ENCODE results near the gene GAB2.
"Not testable (repeated sequence)": the region's sequence is repeated elsewhere in the genome, so short reads cannot be mapped to it uniquely, and the experiment has no call there.

Gene GAB2

DNA sequence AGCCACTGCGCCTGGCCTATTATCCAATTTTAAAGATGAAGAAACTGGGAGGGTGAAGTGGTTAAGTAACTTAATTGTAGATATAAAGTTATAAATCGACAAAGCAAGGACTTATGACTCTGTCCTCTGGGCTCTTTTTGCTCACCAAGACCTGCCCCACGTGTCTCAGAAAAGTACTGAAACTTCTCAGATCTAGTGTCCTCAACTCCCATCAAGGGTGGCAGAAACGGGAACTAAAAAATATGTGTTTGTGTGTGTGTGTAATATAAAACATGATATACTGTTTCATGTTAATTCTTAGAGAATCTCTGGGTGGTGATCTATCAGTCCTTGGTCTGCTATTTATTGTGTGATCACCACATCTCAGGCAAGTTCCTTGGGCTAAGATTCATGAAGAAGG, 104.9 kb downstream of the GAB2 start:
- DNase-seq (ENCODE audit: low spot score in 2 of 2) = no peak
- Histone ChIP-seq H3K4me3 (no peak overlapping the region), H3K9me3 (no peaks in the 10 kb centered on the region), H3K27me3 (ENCODE audit: low read depth) (no peaks in the 10 kb centered on the region), H3K4me1 (peaks cover 3% of the 10 kb centered on the region), H3K36me3 (replicated peaks) (0 out of 2 replicates have a peak, but pooled peaks cover 2% of the 10 kb centered on the region)
- in situ Hi-C loops (cut with MboI; ENCODE audit: low sequenced_read_pairs) = no loop called here

DNA sequence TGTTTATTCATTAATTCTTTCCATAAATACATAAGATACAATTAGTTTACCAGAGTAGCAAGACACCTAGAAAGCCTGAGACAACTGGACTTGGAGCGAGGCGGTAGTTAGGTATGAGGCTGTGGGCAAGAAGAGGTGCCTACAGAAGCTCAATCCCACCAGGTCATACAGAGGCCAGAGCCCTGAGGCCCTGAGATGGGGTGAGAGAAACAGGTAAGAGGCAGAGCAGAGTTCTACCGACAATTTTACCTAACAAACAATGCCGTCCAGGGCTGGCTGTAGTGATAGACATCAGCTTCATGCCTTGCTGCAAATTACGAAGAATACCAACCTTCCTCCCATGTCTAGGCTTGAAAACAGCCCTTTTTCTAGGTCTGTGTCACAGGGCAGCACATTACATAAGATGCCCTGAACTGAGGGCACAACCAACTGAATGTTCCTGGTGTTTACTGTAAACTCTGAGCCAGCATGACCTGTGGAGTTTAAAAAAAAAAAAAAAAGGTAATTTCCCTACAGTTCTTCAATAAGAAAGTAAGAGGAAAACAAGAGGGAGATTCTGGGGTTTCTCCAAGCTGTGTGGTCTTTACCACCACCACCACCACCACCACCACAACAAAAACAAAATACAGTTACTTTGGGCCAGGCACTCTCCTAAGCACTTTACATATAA, 105.8 kb downstream of the GAB2 start:
- 0 out of 2 replicates have a peak, but pooled peaks cover 2% of the 10 kb centered on the region for H3K36me3 ChIP-seq (replicated peaks)
- H3K4me1 ChIP-seq = peaks cover 3% of the 10 kb centered on the region
- no peak for DNase-seq (ENCODE audit: low spot score in 2 of 2)
- no peak overlapping the region for H3K4me3 ChIP-seq
- in situ Hi-C loops (cut with MboI; ENCODE audit: low sequenced_read_pairs) = no loop called here
- H3K9me3 ChIP-seq = no peaks in the 10 kb centered on the region
- no peaks in the 10 kb centered on the region for H3K27me3 ChIP-seq (ENCODE audit: low read depth)

DNA sequence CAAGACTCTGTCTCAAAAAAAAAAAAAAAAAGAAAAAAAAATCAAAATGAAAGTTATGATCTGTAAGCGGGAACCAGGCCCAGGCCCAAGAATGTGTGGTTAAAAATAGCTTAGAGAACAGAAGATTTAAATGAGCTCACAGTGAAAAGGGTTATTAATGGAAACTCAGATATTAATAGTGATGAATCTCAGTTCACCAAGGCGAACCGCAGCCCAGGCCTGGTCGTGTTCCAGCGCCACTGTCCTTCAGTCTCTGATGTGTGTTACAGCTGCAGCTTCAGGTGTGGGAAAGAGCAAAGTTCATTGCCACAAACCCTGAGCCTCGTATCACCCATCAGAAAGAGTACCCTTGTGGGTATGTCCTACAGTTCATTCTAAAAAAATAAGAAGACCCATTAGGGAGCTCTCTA, 107.1 kb downstream of the GAB2 start:
- Histone ChIP-seq H3K27me3 (ENCODE audit: low read depth) (no peaks in the 10 kb centered on the region), H3K4me1 (peaks cover 3% of the 10 kb centered on the region), H3K9me3 (no peaks in the 10 kb centered on the region), H3K36me3 (replicated peaks) (0 out of 2 replicates have a peak, but pooled peaks cover 2% of the 10 kb centered on the region), H3K4me3 (no peak overlapping the region)
- DNase-seq (ENCODE audit: low spot score in 2 of 2) = no peak
- in situ Hi-C loops (cut with MboI; ENCODE audit: low sequenced_read_pairs) = no loop called here

DNA sequence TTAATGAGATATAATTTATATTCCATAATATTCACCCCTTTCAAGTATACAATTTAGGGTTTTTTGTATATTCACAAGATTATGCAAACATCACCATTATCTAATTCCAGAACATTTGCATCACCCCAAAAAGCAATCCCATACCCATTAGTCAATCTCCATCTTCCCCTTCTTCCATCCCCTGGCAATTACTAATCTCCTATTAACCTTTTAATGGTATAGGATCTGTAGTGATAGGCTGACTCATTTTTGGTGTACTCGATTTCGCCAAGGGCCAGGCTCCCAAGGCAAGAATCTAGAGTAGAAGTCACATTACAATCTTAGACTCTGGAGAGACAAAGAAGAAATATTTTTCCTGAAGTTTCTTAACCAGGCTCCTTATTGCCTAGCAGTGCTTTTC, 113.4 kb downstream of the GAB2 start:
- in situ Hi-C loops (cut with MboI; ENCODE audit: low sequenced_read_pairs) = no loop called here
- Histone ChIP-seq H3K27me3 (ENCODE audit: low read depth) (no peaks in the 10 kb centered on the region), H3K4me1 (peaks cover 6% of the 10 kb centered on the region), H3K4me3 (no peak overlapping the region), H3K36me3 (replicated peaks) (no peaks in the 10 kb centered on the region), H3K9me3 (no peaks in the 10 kb centered on the region)
- no peak for DNase-seq (ENCODE audit: low spot score in 2 of 2)

DNA sequence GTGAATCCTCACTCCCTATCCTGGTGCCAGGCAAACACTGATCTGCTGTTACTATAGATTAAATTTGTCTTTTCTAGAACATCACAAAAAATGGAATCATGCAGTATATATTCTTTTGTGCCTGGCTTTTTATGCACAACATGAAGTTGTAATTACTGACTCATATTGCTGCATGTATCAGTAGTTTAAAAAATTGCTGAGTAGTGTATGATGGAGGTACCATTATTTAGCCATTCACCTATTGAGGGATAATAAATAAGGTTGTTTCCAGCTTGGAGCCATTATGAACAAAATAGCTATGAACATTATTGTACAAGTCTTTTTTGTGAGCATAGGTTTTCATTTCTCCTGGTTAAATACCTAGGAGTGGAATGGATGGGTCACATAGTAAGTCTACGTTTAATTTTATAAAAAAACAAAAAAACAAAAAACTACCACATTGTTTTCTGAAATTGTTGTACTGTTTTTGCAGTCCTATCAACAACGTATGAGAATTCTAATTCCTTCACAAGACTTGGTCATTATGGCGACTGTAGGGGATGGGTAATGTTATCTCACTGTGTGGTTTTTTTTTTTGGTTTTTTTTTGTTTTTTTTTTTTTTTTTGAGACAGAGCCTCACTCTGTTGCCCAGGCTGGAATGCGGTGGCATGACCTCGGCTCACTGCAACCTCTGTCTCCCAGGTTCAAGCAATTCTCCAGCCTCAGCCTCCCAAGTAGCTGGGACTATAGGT, 117.3 kb downstream of the GAB2 start:
- no peak for DNase-seq (ENCODE audit: low spot score in 2 of 2)
- no peak overlapping the region for H3K4me3 ChIP-seq
- in situ Hi-C loops (cut with MboI; ENCODE audit: low sequenced_read_pairs) = no loop called here
- no peaks in the 10 kb centered on the region for H3K36me3 ChIP-seq (replicated peaks)
- H3K4me1 ChIP-seq = peaks cover 14% of the 10 kb centered on the region
- H3K27me3 ChIP-seq (ENCODE audit: low read depth) = no peaks in the 10 kb centered on the region
- no peaks in the 10 kb centered on the region for H3K9me3 ChIP-seq

DNA sequence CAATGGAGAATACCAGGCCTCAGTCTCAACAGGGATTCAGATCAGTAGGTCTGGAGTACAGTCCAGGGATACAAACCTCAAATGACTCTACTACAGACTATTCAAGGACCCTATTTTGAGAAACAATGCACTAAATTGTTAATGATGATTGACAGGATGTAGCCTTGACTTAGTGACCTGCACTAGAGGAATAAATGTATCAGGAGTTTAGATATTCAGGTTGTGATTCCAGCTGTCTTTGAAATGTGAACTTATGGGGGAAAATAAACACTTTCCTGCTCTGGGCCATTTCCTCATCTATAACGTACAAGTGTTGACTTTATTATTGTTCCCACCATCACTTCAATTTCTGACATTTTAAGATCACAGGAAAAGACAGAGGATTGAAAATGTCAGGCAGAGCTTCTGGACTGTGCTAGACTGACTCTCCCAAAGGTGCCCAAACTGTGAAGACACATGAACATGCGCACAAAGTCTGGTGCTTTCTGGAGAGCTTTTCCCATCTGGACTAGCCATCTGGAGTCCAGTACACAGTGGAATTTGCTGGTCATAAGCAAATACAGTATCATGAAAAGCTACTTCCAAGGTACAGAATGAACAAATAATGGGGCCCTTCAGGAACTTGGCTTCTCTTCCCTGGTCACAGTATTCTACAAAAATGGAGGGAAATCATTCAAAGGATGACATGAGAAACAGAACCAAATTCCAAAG, 118.5 kb downstream of the GAB2 start:
- H3K4me1 ChIP-seq = peaks cover 14% of the 10 kb centered on the region
- no peaks in the 10 kb centered on the region for H3K36me3 ChIP-seq (replicated peaks)
- H3K9me3 ChIP-seq = no peaks in the 10 kb centered on the region
- H3K27me3 ChIP-seq (ENCODE audit: low read depth) = no peaks in the 10 kb centered on the region
- H3K4me3 ChIP-seq = no peak overlapping the region
- in situ Hi-C loops (cut with MboI; ENCODE audit: low sequenced_read_pairs) = no loop called here
- DNase-seq (ENCODE audit: low spot score in 2 of 2) = no peak

DNA sequence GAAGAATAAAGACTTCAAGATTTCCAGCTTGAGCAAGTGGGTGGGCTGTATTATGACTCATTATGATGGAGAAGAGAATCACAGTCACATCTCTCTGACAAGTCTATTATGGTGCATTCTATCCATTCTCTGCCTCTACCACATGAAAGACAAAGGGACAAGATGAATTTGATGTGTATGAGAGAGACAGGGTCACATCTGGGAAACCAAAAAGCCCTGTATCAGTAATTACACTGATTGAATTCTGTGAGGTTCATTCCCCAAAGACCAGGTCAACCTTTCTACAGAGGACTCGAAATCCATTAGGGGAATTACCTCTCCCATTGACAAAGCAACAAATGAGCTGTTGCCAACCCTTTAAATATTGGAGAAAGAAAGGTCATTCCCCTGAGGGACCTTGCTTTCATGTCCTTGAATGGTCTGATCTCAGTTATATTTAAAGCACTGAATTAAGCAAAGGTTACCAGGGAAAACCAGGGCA, 119.3 kb downstream of the GAB2 start:
- Histone ChIP-seq H3K4me1 (peaks cover 14% of the 10 kb centered on the region), H3K36me3 (replicated peaks) (no peaks in the 10 kb centered on the region), H3K4me3 (no peak overlapping the region), H3K27me3 (ENCODE audit: low read depth) (no peaks in the 10 kb centered on the region), H3K9me3 (no peaks in the 10 kb centered on the region)
- peak; percentile 29 to 60 for DNase-seq (ENCODE audit: low spot score in 2 of 2)
- in situ Hi-C loops (cut with MboI; ENCODE audit: low sequenced_read_pairs) = no loop called here

DNA sequence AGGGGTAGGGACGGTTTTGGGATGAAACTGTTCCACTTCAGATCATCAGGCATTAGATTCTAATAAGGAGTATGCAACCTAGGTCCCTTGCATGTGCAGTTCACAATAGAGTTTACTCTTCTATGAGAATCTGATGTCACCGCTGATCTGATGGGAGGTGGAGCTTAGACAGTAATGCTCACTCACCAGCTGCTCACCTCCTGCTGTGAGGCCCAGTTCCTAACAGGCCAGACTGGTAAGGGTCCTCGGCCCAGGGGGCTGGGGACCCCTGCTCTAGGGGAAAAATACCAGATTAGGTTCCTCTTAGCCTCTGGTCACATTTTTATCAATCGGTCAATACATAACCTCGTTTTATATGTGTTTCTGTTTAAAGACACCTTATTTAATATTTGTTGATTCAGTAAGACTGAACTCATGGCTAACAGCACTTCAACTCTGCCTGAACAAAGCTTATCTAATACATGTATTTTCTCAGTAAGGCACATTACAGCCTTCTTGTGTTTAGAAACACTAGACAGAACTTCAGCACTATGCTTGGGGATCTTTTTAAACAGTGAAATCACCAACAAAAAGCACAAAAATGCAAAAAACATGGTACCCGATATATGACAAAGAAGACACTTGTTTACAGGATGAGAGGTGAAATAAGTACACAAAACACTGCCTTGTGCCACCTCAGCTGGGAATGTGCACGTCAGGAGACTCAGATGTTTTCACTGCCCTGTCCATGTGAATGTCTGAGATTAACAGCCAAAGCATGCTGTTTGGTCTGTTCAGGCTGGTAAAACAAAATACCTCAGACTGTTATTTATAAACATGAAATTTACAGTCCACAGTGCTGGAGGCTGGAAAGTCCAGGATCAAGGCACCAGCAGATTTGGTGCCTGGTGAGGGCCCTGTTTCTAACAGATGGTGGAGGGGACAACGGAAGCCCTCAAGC, 121.4 kb downstream of the GAB2 start:
- no peaks in the 10 kb centered on the region for H3K27me3 ChIP-seq (ENCODE audit: low read depth)
- H3K9me3 ChIP-seq = no peaks in the 10 kb centered on the region
- no peak overlapping the region for H3K4me3 ChIP-seq
- H3K36me3 ChIP-seq (replicated peaks) = no peaks in the 10 kb centered on the region
- in situ Hi-C loops (cut with MboI; ENCODE audit: low sequenced_read_pairs) = no loop called here
- peaks cover 14% of the 10 kb centered on the region for H3K4me1 ChIP-seq
- DNase-seq (ENCODE audit: low spot score in 2 of 2) = no peak

DNA sequence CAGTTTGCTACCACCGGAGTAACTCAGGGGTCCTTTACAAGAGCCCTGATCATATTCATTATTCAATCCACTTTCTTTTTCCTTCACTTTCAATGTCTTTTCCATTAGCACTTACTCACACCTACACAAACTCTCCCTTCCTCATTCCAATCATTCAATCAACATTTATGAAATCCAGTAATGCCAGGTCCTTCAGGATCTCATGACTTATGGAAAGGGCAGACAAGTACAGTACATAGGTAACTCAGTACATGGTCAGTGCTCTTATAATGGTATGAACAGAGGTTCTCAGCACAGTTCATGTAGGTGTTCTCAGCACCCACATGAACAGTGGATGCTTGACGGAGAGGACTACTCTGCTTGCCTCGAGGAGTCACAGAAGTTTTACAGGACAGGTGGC, 122.3 kb downstream of the GAB2 start:
- Histone ChIP-seq H3K4me1 (peaks cover 14% of the 10 kb centered on the region), H3K4me3 (no peak overlapping the region), H3K27me3 (ENCODE audit: low read depth) (no peaks in the 10 kb centered on the region), H3K9me3 (no peaks in the 10 kb centered on the region), H3K36me3 (replicated peaks) (no peaks in the 10 kb centered on the region)
- DNase-seq (ENCODE audit: low spot score in 2 of 2) = no peak
- in situ Hi-C loops (cut with MboI; ENCODE audit: low sequenced_read_pairs) = no loop called here

DNA sequence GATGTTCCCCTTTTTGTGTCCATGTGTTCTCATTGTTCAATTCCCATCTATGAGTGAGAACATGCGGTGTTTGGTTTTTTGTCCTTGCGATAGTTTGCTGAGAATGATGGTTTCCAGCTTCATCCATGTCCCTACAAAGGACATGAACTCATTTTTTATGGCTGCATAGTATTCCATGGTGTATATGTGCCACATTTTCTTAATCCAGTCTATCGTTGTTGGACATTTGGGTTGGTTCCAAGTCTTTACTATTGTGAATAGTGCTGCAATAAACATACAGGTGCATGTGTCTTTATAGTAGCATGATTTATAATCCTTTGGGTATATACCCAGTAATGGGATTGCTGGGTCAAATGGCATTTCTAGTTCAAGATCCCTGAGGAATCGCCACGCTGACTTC, 123.5 kb downstream of the GAB2 start:
- H3K9me3 ChIP-seq; H3K4me1 ChIP-seq; H3K4me3 ChIP-seq; H3K36me3 ChIP-seq (replicated peaks); in situ Hi-C loops (cut with MboI; ENCODE audit: low sequenced_read_pairs); DNase-seq (ENCODE audit: low spot score in 2 of 2); H3K27me3 ChIP-seq (ENCODE audit: low read depth): not testable (repeated sequence)

DNA sequence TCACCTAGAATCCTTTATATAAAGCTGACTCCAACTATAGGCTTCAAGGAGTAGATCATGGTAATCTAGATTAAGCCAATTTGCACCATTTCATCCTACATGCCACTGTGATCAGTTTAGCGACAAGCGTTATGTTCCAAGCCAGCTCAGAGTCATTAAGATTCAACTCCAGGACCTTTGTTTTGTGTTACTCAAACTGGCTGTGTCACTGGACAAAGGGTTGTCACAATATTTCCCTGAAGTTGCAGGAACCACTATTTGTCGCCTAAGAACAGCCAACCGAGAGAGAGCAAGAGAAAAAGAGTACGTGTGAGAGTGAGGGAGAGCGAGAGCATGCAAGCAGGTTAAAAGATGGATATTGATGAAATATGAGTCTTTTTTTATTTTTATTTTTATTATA, 124.1 kb downstream of the GAB2 start:
- Histone ChIP-seq H3K36me3 (replicated peaks) (no peaks in the 10 kb centered on the region), H3K27me3 (ENCODE audit: low read depth) (no peaks in the 10 kb centered on the region), H3K4me1 (peaks cover 6% of the 10 kb centered on the region), H3K9me3 (0 out of 2 replicates have a peak, but pooled peaks cover under 1% of the 10 kb centered on the region), H3K4me3 (no peak overlapping the region)
- no peak for DNase-seq (ENCODE audit: low spot score in 2 of 2)
- in situ Hi-C loops (cut with MboI; ENCODE audit: low sequenced_read_pairs) = no loop called here

DNA sequence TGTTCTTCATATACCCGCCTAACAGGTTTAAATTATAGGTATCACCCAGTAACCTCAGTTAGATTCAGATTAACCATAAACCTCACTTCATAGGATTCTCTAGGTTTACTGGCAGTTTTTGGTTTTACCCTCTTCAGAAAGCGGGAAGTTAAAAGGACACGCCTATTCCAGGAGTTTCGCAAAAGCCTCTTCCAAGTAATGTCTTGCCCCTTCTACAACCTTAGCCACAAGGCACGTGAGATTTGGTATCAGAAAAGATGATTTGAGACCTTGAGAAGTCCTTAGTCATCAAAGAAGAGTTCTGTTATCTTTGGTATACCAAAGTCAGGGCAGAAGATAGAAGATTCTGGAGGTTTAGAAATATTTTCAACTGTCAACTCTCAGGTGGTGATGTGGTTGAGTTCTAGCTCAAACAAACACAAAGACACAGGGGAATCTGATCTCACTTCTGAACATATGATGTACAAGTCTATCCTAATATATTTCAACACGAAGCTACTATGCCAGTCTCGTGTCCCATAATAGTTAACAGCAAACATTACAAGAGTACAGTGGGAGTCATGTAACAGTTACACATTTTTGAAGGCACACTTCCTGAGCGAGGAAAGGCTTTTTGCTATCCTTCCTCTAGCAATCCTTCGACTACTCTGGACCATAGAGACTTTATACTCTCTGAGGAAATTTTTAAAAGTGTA, 125.4 kb downstream of the GAB2 start:
- in situ Hi-C loops (cut with MboI; ENCODE audit: low sequenced_read_pairs) = no loop called here
- no peaks in the 10 kb centered on the region for H3K4me1 ChIP-seq
- no peak overlapping the region for H3K4me3 ChIP-seq
- 0 out of 2 replicates have a peak, but pooled peaks cover 2% of the 10 kb centered on the region for H3K9me3 ChIP-seq
- no peaks in the 10 kb centered on the region for H3K36me3 ChIP-seq (replicated peaks)
- H3K27me3 ChIP-seq (ENCODE audit: low read depth) = no peaks in the 10 kb centered on the region
- DNase-seq (ENCODE audit: low spot score in 2 of 2) = no peak
